GM19455 (cell line): ENCODE measurements around the gene FHIT.

Experiments
- ATAC-seq: cut with Tn5 transposase; IDR thresholded peaks from one replicate; pipeline ENCODE4 v1.9.1; 2021; ENCODE audit not compliant: unreplicated experiment

Gene FHIT

DNA sequence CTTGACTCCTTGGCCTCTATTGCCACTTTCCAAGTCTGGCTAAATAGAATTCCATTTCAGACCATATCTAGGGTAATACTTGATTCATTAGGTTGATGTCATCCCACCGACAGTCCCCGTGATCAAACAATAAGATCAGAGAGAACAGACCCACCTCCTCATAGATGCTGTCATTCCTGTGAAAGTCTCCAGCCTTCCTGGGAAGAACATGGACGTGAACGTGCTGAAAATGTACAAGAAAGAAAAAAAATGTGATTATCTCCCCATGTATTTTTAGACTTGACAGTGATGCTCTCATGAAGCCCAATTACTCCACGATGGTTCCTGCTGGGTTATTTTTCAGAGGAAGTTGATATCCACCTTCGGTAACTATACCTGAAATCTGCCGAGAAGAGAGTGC is 1329.1 kb downstream of the FHIT start:
- ATAC-seq, result no peak

DNA sequence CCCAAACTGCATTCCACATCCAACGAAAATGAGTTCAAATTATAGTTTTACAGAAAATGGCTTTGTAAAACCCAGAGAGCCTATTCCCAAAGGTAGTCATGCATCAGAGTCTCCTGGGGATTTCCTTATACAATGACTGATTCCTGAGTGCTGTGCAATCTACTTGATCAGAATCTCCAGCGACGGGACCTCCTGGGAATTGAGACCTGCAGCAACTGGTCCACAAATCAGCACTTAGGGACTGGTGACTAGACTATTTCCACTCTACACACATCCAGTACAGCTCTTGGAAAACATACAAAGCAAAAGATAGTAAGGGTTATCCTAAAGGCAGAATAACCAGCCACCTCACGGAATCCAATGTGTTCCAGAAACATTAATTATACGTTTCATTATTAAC is 1330.4 kb downstream of the FHIT start:
- no peak for ATAC-seq

DNA sequence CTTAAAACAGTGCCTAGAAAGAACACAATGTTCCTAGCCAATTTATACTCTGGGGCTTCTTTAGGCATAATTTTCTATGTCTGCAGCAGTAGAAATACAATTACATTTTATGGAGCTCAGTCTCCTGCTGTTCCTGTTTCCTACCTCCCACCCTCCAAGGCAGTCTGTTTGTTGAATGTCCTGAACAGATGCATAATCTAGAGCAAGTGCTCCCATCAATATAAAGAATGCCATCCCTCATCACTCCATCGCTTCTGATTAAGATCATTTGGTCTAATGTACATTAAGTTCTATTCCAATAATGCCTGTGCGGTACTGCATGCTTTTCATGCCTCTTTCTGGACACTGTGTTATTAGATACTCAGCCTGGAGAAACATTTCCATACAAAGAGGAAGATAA is 1331.7 kb downstream of the FHIT start:
- no peak for ATAC-seq

DNA sequence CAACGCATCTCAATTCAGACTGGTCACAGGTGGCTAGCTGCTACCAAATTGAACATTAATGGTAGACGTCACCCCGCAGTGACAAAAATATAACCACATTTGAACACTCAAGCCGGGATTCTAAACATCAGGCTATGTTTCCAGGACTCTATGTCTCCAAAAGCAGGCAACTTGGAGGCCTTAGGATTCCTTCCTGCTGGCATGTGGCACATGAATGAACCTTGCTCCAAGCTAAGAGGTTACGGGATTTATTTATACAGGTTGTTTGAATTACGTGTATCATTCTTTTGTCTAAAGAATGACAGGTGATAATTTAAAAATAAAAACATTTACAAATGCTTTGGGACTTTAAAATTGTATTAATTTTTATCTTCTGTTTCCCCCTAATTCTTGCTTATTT is 1337.0 kb downstream of the FHIT start:
- no peak for ATAC-seq

DNA sequence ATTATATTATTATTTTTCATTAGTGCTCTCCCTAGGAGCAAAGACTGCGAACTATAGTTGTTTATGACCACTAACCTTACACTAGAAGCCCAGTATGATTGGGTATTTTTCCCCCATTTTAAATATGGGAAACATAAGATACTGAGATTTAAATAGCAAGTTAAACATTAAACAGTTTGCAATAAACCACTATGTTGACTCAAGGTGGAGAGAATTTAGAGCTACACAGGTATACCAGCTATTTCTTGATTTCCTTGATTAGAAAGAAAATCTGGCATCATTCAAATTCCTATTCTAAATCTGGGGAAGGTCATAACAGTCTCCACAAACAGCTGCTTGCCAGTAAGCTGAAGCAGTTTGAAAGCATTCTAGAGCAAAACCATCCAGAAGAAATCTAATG is 1337.6 kb downstream of the FHIT start:
- no peak for ATAC-seq

DNA sequence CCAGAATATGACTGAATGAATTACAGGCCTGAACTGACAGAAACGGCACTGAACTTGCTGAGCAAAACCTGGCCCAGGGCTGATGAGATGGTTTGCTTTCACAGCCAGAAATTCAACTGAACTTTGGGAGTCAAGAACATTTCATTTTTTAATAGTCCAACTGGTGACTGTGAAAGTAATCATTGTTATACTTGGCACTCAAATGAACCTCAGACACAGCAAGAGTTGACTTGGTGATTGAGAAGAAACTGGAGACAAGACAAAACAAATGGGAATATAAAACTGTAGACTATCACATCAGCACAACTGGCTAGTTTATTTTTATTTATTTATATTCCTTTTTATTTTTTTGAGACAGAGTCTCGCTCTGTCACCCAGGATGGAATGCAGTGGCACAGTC is 1342.6 kb downstream of the FHIT start:
- no peak for ATAC-seq

DNA sequence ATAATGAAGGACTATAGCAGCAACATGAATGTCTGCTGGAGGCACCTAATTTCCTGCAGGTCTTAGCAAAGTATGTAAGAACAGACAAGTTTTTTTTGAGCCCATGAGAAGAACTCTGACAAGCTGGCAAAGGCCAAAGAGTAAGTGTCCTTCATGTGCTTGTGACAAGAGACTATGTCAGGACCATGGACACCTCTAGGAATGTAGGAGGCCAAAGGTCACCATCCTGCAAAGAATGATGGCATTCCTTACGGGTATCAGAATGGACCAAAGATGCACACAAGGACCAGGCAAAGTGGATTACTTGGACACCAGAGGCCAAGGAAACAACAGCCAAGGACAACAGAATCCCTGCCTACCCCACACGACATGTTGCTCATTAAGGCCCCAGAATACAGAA is 1343.0 kb downstream of the FHIT start:
- no peak for ATAC-seq

DNA sequence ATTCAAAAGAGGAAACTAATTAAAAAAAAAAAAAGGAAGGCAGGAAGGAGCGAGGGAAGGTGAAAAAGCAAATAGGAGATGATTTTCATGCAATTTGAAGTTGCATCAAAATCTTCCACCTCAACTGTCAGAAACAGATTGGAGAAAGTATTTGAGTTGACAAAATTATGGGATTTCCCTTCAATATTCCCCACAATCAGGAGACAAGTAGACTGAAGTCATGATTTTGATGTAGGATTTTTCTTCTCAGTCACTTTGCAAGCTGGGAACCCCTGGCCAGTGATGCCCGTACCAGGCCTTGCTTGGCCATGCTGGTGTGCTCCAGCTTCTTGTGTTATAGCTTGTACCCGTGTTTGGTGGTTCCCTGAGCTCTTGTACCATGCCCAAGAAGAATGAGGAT is 1347.0 kb downstream of the FHIT start:
- no peak for ATAC-seq

DNA sequence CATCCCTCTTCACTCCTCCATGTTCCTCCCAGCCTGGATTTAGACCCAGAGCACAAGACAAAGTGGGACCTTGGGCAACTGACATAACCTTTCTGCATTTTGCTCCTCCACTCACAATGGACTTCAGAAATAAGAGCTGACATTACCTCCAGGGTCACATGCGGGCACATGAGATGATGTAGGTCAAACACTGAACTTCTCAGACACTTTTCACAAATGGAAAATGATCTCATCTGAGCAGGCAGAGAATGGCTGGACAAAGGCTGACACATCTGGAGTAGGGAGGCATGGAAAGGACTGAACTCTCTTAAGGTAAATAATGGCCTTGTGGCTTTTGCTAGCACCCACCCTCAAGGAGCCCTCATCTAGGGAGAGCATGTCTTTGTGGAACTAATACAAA is 1352.2 kb downstream of the FHIT start:
- no peak for ATAC-seq

DNA sequence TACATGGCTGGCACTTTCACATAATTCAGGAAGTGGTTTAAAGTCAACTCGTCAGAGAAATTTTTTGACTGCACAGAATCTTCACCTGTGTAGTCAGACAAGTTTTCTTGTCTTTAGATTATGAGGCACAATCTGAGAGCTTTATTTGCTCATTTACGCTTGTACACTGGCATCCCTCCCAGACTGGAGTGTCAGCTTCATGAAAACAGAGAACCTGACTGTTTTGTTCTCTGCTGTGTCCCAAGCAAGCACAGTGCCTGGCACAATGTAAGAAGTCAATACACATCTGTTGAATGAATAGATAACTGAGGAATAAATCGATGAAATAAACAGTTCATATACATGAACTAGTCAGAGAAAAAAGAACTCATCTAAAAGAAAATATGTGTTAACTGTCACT is 1355.3 kb downstream of the FHIT start:
- ATAC-seq, result no peak

DNA sequence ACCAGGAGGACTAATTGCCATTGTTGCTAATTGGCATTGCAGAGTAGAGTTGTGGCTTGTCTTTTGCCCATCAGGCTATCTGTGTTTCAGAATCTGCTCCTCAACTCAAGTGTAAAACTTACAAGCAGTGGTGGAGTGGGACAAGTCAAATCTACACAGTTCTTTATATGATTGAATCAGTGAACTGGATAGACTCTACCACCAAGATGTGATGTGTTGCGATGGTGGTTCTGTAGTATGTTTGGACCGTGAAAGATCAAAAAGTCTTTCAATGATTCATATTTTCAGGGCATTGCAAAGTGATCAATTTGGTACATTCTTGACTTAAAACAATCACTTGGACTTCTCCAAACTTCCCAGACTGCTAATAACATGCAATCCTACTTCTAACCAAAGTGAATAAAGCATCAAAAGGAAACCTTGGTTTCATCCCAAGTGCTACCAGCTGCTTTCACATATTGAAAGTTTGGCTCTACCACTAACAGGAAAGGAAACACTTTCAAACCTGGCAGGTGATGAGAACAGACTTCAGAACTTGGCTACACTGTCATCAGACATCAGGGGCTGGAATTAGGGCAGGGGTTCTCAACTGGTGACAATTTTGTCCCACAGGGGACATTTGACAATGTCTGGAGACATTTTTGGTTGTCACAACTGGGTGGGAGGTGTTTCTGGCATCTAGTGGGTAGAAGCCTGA is 1356.7 kb downstream of the FHIT start:
- no peak for ATAC-seq

DNA sequence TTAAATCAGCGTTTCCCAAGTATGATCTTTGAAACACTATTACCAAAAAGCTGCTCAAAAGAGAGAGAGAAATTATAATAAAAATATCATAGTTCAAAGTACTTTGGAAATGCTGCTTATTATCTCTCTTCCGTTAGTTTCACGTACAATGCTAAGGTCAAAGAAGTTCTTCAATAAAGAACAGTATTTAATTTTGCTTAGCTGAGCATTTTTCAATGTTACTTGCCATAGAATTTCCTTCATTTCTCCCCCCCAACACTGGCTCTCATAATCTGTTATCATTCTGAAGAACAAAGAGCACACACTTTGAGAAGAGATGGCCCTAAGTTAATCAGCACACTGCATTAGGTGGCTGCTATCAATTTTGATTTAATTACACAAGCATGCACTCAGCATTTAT is 1360.6 kb downstream of the FHIT start:
- ATAC-seq, result no peak

DNA sequence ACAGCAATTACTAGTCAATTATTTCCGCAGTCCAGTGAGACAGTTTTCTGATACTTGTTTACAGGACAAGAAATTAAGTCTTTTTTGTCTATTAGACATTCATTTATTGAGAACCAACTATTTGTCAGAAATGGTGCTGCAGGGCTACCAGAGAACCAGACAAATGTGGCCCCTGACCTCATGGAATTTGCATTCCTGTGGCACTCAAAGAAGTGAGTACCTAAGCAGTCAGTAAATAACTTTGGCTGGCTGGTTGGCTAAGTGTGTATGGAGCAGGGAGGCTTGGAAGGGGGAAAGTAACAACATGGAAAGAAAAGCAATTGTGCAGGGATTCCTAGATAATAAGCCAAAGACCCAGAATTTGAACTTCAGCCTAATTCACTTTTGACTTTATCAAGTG is 1364.5 kb downstream of the FHIT start:
- no peak for ATAC-seq

DNA sequence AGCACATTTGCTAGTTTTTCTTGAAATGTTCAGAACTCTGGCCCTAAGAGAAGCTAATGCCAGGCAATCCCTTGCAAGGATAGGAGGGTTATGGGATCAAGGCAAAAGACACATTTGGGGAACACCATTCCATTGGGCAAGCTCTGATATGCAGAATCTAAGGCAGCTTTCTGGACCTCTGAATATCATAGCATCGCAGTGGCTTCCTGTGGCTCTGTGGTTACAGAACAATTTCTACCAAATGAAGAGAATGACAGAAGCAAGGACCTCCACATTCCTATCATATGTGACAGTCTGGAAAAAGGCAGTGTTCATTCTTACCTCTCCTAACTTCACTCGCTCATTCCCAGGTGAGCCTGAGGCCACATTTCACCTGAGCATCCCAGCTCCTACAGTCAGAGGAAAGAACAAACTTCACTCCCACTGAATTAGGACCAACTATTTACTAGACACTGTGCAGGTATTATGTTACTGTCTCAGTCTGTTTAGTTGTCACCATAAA is 1365.3 kb downstream of the FHIT start:
- no peak for ATAC-seq

DNA sequence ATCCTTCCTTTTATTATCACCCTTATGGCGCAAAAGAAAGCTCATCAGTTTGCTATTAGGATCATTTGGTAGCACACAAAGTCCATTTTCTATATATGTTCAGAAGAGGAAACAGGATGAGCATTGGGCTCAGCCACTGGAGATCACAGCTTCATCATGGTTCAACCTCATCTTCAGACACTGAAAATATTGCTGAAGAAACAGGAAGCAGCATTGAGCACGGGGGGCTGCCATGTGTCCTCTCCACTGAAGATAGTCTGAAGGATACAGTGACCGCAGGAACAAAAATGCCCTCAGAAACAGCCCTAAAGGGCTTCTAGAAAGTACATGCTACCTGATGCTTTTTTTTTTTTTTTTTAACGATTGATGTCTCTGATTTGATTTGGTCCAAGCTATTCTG is 1366.2 kb downstream of the FHIT start:
- no peak for ATAC-seq

DNA sequence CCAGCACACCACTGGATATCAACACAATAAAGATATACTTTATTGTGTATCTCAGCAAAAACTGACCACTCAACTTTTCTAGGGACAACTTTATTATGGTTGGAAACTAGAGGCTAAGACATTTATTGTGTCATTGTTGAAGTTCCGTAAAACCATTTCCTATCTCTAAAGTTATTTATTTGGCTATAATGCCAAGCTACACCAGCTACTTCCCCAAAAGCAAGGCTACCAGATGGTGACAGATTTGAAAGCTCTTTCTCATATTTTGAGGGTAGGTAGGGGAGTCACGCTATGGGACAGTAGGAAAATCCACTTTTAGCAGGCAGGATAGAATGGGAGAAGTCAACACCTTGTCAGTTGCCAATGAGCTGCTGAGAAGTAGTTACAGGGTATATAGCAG is 1366.8 kb downstream of the FHIT start:
- ATAC-seq, result no peak

DNA sequence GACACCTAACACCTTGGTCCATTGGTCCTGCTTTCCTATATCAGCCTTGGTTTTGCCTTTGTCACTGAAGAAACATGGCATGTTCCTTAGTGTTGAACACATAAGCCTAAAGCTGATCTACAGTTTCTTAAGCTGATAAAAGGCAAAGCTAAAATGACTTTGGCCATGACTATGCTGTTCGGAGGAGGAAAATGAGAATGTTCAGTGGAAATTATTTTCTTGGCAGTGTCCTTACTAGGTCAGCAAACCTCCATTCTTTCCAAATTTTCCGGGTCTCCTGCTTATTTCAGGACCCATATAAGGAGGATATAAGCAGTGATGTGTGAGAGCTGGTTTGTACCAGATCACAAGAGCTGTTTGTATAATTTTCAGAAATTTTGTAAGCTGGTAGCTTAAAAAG is 1368.5 kb downstream of the FHIT start:
- ATAC-seq, result no peak

DNA sequence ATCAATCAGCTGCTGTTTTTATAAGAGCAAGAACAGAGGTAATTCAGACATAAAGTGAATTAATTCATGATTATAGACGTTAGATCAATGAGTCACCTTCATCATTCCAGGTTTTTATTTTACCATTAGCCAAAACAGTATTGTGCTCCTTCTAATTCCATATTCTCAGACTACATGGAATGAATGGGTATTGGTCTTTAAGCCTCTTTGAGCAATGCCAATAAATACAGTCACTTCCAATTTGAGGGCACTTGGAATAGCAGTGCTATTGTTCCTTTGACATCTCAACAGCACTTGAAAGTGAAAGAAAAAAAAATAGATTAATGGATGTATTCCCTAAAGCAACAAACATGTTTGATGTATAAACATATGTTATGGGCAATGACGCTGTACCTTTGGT is 1370.5 kb downstream of the FHIT start:
- no peak for ATAC-seq

DNA sequence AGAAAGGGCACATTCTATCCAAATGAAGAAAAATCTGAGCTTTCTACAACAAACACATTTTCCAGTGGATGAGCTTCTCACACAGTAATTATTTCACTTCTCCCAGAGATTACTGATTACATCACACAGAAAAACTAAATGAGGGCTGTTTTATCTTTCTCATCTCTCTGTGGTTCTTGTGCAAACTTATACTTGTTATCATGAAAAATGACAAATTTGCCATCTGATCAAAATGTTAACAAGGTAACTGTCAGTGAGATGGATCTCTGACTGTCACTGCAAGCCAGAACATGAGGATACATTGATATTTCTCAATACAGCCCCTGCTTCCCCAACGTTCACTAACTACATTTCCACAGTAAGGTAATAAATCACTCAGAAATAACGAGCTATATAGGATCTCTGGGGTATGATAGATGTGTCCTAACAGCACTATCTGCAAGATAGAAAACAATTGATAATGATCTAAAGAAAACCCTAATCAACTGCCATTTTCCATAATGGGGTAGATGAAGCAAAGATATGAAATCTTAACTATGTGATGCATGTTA is 1372.1 kb downstream of the FHIT start:
- no peak for ATAC-seq

DNA sequence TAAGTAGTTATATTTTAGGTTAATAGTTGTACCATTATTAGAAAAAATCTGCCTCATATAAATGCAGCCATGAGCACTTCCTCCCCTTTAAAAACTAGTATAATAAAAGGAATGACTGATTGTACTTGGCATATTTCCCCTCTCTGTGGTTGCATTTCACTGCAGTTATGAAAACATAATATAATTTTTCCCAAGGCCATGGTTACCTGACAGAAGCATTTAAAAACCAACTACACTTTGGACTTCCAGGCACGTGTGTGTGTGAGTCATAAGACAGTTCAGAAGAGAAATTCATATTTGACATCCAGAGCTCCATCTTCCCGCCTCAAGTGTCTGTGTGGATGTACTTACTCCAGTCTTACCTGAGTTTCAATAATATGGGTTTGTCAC is 1373.2 kb downstream of the FHIT start:
- no peak for ATAC-seq

DNA sequence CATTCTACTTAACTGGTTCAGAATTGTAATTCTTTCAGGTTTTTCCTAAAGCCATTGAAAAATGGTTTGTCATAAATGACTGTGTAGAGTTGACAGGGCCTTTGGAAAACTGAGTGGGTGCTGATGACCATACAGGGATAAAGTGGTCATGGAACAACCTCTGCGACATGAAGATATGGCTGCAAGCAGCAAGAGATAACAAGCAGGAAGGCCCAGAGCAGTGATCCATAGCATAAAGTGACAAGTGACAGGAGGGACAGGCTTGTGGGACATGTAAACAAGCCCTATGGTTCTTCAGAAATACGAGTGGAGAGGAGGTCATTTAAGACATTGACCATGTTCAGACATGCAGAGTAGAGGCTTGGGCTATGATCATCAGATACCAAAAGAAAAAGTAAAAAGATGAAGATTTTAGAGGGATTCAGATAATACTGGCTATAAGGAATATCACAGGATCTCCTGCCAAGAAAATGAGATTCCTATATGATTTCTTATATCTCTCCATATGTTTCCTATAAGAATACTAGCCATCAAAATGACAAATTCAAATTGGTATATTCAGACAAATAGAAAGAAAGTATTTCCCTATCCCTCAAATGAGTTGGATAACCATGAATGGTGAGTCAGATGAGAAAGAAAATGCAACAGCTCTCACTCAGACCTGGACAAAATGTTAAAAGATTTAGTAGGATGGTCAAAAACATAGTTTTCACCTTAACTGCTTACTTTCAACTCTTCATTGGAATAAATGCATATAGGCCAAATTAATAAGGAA is 1373.8 kb downstream of the FHIT start:
- ATAC-seq, result no peak

DNA sequence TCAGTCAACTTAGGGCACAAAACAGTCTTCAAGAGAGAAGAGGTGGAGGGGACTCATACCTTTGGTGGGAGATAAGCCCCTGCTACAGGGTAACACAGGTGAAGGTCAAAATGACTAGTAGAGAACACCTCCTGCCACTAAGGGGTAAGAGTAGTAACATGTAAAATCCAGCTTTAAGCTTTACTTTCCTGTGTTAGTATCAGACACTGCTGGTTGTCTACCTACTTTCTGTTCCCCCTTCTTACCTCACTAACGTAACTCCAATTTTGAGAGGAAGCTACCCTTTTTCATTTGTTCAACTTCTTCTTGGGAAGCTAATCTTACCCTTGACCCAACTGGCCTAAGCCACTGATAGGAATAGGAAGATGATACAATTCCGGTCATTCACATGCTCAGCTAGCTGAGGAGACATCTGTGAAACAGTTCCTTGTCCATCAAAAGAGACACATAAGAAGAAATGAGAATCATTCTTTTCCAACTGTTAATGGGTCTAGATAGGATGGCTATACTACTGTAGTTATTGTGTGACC is 1374.7 kb downstream of the FHIT start:
- no peak for ATAC-seq
